ENCODE measurements around the gene WDR74. TPM values are rescaled to one million over a fixed set of nuclear protein-coding genes. Genes with fewer than 3 reads are reported as not detected.

Gene WDR74
- total RNA-seq, 8 experiments from 2014 or later = 41.4 to 110 (median 81.7) TPM

DNA sequence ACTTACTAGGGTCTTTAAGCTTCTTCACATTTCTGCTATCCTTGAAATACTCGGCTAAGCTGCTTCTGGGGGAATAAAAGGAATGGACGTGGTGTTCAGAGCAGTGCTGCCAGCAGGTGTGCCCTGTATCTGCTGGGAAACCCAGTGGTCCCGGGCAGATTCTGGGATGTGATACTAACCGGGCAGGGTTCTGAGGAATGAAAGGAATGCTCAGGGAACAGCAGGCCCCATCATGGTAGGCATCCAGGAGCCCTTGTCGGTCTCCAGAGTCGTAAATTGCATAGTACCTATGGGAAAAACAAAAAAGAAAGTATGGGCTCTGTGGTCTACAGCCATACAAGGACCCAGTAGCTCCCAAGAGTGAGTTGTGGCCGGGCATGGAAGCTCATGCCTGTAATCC, 43.1 kb downstream of the WDR74 start:
- WGBS, 10 experiments = 60 to 100% (median 90%) methylated on average over 1 to 6 of the region's 7 CpGs; no CpG with 5 or more reads in 2 of the 10 experiments
- Histone ChIP-seq H3K4me3 (no peak overlapping the region), H3K27ac (no peak overlapping the region), H3K4me1 (replicated peaks in 1 of 2) (peaks cover 6 to 9% of the 10 kb centered on the region in 2 donors)
- in situ Hi-C loops (cut with MboI; ENCODE audit: low pct_unique_long_range_greater_than_20kb in 2 of 9, low sequenced_read_pairs in 9 of 9, unreplicated experiment in 9 of 9) = no loop called here
- no peak for ATAC-seq (replicated peaks in 6 of 8)

GRCh38 chr11:62794201-62794775, 45.1 kb downstream of the WDR74 start:
- 81 to 100% (median 94%) methylated on average over 1 to 7 of the region's 8 CpGs; no CpG with 5 or more reads in 2 of the 10 experiments for WGBS, 10 experiments
- in situ Hi-C loops (cut with MboI; ENCODE audit: low pct_unique_long_range_greater_than_20kb in 2 of 9, low sequenced_read_pairs in 9 of 9, unreplicated experiment in 9 of 9) = no loop called here
- no peak for ATAC-seq (replicated peaks in 6 of 8)
- Histone ChIP-seq H3K4me3 (no peak overlapping the region), H3K27ac (no peak overlapping the region), H3K4me1 (replicated peaks in 1 of 2) (peaks cover 11 to 13% of the 10 kb centered on the region in 2 donors)

- WGBS, 10 experiments = 0 to 100% (median 23%) methylated on average over 1 to 5 of the region's 11 CpGs; no CpG with 5 or more reads in 4 of the 10 experiments
- in situ Hi-C loops (cut with MboI; ENCODE audit: low pct_unique_long_range_greater_than_20kb in 2 of 9, low sequenced_read_pairs in 9 of 9, unreplicated experiment in 9 of 9) = no loop called here
- Histone ChIP-seq H3K27ac (peak overlapping the region; percentile 0 to 90), H3K4me3 (peak overlapping the region; percentile 58 to 73 (median 71)), H3K4me1 (replicated peaks in 1 of 2) (peaks cover 17 to 18% of the 10 kb centered on the region in 2 donors)
- ATAC-seq (replicated peaks in 6 of 8) = peak; percentile 1 to 65 (median 49)
Measured at GRCh38 chr11:62792202-62792575, 47.2 kb downstream of the WDR74 start.

DNA sequence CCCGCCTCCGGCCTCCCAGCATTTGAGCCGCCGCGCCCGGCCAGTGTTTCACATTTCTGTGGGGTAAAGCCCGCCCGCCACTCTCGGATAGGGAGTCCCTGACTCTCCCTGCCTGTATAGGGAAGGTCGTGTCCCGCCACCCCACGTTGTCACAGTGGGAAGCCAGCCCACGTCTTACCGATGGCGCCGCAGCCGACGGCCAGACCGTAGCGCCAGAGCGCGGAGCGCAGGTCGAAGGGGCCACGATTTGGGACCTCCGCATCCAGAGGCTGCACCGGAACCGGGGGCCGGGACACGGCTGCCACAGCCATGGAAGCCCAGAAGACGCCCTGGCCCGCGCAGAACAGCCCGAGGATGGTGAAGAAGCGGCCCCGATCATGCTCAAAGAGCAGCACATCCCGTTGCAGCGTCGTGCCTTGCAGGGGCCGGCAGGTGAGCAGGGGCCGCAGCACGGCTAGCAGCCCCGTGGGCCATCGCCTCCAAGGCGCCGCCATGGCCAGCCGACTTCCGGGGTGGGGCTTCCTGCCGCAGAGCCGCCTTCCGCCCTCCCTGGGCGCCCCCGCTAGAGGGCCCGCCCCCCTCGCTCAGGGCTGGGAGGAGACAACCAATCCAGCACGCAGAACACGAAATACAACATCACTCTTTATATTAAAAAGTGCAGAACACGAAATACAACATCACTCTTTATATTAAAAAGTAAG, 47.7 kb downstream of the WDR74 start, which contains the start of gene TMEM223:
TSS of gene TMEM223 (minus strand) at position 506 of the 701 bp plus-strand sequence. CDS start at position 494, 12 bp downstream.
- peaks cover 17 to 18% of the 10 kb centered on the region in 2 donors for H3K4me1 ChIP-seq (replicated peaks in 1 of 2)
- in situ Hi-C loops (cut with MboI; ENCODE audit: low pct_unique_long_range_greater_than_20kb in 2 of 9, low sequenced_read_pairs in 9 of 9, unreplicated experiment in 9 of 9) = no loop called here
- peak within 1 kb of the TSS; percentile 82 to 90 for H3K27ac ChIP-seq
- 0 to 2% (median 0%) methylated on average over 1 to 12 of the region's 58 CpGs; no CpG with 5 or more reads in 5 of the 10 experiments for WGBS, 10 experiments
- peak; percentile 64 to 80 (median 79) for ATAC-seq (replicated peaks in 6 of 8)
- H3K4me3 ChIP-seq = peak within 1 kb of the TSS; percentile 58 to 73 (median 71)

DNA sequence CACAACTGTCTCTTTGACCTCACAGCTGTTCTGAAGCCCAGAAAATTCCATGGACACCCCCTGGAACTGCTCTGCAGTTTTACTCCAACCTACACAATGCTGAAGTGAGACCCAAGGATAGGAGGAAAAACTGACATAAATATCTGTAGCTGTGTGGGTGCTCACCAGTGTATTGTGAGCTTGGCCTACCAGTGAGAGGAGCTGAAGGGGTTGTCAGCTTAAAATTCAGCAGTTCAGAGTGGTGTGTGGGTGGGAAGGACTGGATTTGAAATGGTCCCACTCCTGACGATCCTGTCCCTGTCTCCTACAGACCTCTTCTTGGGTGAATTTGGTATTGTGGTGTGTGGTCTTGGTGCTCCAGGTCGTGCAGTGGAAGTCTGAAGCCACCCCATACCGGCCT, 49.8 kb downstream of the WDR74 start:
- Histone ChIP-seq H3K27ac (no peak overlapping the region), H3K4me3 (no peak overlapping the region), H3K4me1 (replicated peaks in 1 of 2) (peaks cover 23 to 26% of the 10 kb centered on the region in 2 donors)
- in situ Hi-C loops (cut with MboI; ENCODE audit: low pct_unique_long_range_greater_than_20kb in 2 of 9, low sequenced_read_pairs in 9 of 9, unreplicated experiment in 9 of 9) = no loop called here
- no peak for ATAC-seq (replicated peaks in 6 of 8)
- WGBS, 10 experiments = 70 to 100% (median 85%) methylated on average over 1 to 2 of the region's 3 CpGs; no CpG with 5 or more reads in 6 of the 10 experiments

DNA sequence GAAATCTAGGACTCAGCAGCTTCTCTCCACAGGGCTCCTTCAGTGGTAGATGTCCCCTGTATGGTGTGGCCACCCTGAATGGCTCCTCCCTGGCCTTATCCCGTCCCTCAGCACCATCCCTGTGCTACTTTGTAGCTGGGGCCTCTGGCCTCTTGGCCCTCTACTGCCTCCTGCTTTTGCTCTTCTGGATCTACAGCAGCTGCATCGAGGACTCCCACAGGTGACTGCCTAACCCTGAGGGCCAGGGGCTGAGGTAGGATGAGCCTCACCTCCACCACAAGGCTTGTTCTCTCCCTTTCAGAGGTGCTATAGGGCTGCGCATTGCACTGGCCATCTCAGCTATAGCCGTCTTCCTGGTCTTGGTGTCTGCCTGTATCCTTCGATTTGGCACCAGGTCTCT, 50.4 kb downstream of the WDR74 start:
- WGBS, 10 experiments = 10 to 100% (median 67%) methylated on average over 1 to 5 of the region's 5 CpGs; no CpG with 5 or more reads in 6 of the 10 experiments
- in situ Hi-C loops (cut with MboI; ENCODE audit: low pct_unique_long_range_greater_than_20kb in 2 of 9, low sequenced_read_pairs in 9 of 9, unreplicated experiment in 9 of 9) = no loop called here
- Histone ChIP-seq H3K27ac (no peak overlapping the region), H3K4me1 (replicated peaks in 1 of 2) (peaks cover 23 to 26% of the 10 kb centered on the region in 2 donors), H3K4me3 (no peak overlapping the region)
- ATAC-seq (replicated peaks in 6 of 8) = no peak

DNA sequence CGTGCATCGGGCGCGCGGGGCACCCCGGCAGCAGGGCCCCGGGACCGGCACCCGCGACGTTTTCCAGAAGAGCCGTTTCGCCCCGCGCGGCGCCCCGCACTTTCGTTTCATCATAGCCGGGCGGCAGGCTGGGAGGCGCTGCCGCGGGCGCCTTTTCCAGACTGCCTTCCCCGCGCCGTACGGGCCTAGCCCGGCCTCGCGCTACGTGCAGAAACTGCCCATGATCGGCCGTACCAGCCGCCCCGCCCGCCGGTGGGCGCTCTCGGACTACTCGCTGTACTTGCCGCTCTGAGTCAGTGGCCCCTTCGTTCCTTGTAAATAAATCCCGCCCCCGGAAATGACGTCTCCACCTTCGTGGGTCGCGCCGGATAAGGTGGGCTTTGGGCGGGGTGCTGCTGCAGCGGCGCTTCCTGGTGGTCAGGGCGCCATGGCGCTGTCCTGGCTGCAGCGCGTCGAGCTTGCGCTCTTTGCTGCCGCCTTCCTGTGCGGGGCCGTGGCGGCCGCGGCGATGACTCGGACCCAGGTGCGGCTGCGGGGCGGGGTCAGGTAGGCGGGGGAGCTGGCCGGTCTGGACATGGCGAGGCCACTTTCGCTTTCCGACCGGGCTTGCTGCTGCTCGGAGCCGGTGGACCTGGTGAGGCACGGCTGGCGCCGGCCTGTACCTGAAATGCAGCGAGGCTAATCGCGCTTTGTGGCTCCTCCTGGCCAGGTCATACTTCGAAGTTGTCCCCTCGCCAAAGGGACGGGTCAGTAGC, 52.2 kb downstream of the WDR74 start, which contains the start of gene TMEM179B:
TSS of gene TMEM179B (plus strand) at position 398 of the 755 bp plus-strand sequence. CDS start at position 428, 30 bp downstream.
- ATAC-seq (replicated peaks in 6 of 8) = peak; percentile 60 to 83 (median 73)
- H3K27ac ChIP-seq = peak within 1 kb of the TSS; percentile 83 to 87
- H3K4me1 ChIP-seq (replicated peaks in 1 of 2) = peaks cover 19% of the 10 kb centered on the region in 2 donors
- 0 to 3% (median 2%) methylated on average over 7 to 38 of the region's 88 CpGs; no CpG with 5 or more reads in 4 of the 10 experiments for WGBS, 10 experiments
- peak within 1 kb of the TSS; percentile 62 to 84 (median 69) for H3K4me3 ChIP-seq
- in situ Hi-C loops (cut with MboI; ENCODE audit: low pct_unique_long_range_greater_than_20kb in 2 of 9, low sequenced_read_pairs in 9 of 9, unreplicated experiment in 9 of 9) = no loop called here

DNA sequence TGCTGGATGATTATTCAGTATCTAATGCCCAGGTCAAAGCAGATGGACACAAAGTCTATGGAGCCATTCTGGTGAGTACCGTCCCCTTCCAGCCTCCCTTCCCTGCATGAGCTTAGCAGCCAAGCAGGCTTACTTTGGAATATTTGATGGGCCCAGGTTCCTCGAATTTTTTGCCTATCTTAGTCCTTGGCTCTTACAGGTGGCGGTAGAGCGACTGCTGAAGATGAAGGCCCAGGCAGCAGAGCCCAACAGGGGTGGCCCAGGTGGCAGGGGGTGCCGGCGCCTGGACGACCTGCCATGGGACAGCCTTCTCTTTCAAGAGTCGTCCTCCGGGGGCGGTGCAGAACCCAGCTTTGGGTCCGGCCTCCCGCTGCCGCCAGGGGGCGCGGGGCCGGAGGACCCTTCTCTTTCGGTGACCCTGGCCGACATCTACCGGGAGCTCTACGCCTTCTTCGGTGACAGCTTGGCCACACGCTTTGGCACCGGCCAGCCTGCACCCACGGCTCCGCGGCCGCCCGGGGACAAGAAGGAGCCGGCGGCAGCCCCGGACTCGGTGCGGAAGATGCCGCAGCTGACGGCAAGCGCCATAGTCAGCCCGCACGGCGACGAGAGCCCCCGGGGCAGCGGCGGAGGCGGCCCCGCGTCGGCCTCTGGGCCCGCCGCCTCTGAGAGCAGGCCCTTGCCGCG, 52.9 kb downstream of the WDR74 start:
- ATAC-seq (replicated peaks in 6 of 8) = peak; percentile 49 to 72 (median 71)
- WGBS, 10 experiments = 0 to 17% (median 0%) methylated on average over 1 to 11 of the region's 51 CpGs; no CpG with 5 or more reads in 5 of the 10 experiments
- H3K4me3 ChIP-seq = peak overlapping the region; percentile 62 to 84 (median 69)
- H3K4me1 ChIP-seq (replicated peaks in 1 of 2) = peaks cover 17 to 18% of the 10 kb centered on the region in 2 donors
- in situ Hi-C loops (cut with MboI; ENCODE audit: low pct_unique_long_range_greater_than_20kb in 2 of 9, low sequenced_read_pairs in 9 of 9, unreplicated experiment in 9 of 9) = no loop called here
- H3K27ac ChIP-seq = peak overlapping the region; percentile 83 to 87

Other genes starting within 250 kb of the WDR74 start
- gene TUT1, start 248.1 kb downstream of the WDR74 start, total RNA-seq = 10 to 100 TPM; 11.5 to 24.4 (median 17.3) TPM
- gene MTA2, start 237.7 kb downstream of the WDR74 start, total RNA-seq = 100 to 1,000 TPM in 3 of 8 experiments, 10 to 100 TPM in 5; 49.1 to 146 (median 83.3) TPM
- gene EML3, start 226.8 kb downstream of the WDR74 start, total RNA-seq = 10 to 100 TPM in 4 of 8 experiments, 1 to 10 TPM in 4; 1.4 to 56.9 (median 10.0) TPM
- gene ROM1, start 226.3 kb downstream of the WDR74 start, total RNA-seq = 10 to 100 TPM in 1 of 8 experiments, 1 to 10 TPM in 6, under 1 TPM in 1; 0.49 to 14.5 (median 4.8) TPM
- gene B3GAT3, start 217.6 kb downstream of the WDR74 start, total RNA-seq = 10 to 100 TPM; 28.6 to 56.5 (median 37.0) TPM
- gene GANAB, start 193.0 kb downstream of the WDR74 start, total RNA-seq = 100 to 1,000 TPM in 7 of 8 experiments, 10 to 100 TPM in 1; 97.8 to 296 (median 172) TPM
- gene INTS5, start 186.3 kb downstream of the WDR74 start, total RNA-seq = 10 to 100 TPM; 10.8 to 24.8 (median 17.9) TPM
- gene C11orf98, start 174.4 kb downstream of the WDR74 start, total RNA-seq = 100 to 1,000 TPM in 4 of 8 experiments, 10 to 100 TPM in 4; 51.9 to 159 (median 95.0) TPM
- gene CSKMT, start 174.3 kb downstream of the WDR74 start, total RNA-seq = 10 to 100 TPM; 25.7 to 90.2 (median 37.9) TPM
- 10 to 100 TPM in 5 of 8 experiments, 1 to 10 TPM in 3; 7.9 to 17.7 (median 10.3) TPM for gene UQCC3, start 167.9 kb downstream of the WDR74 start, total RNA-seq
- 10 to 100 TPM in 3 of 8 experiments, 1 to 10 TPM in 5; 2.8 to 32.4 (median 4.6) TPM for gene LBHD1, start 167.3 kb downstream of the WDR74 start, total RNA-seq
- 100 to 1,000 TPM in 7 of 8 experiments, 10 to 100 TPM in 1; 95.5 to 132 (median 123) TPM for gene UBXN1, start 160.5 kb downstream of the WDR74 start, total RNA-seq
- gene LRRN4CL, start 150.1 kb downstream of the WDR74 start, total RNA-seq = 1 to 10 TPM in 2 of 8 experiments, under 1 TPM in 6; 0.33 to 9.3 (median 0.49) TPM
- gene BSCL2, start 132.2 kb downstream of the WDR74 start, total RNA-seq = 100 to 1,000 TPM in 6 of 8 experiments, 10 to 100 TPM in 2; 55.0 to 446 (median 341) TPM
- 100 to 1,000 TPM in 5 of 8 experiments, under 1 TPM in 3; 0.61 to 171 (median 111) TPM for gene GNG3, start 131.9 kb downstream of the WDR74 start, total RNA-seq
- gene HNRNPUL2, start 112.1 kb downstream of the WDR74 start, total RNA-seq = 10 to 100 TPM; 13.4 to 55.2 (median 27.8) TPM
- gene TTC9C, start 111.1 kb downstream of the WDR74 start, total RNA-seq = 10 to 100 TPM; 41.6 to 67.2 (median 48.7) TPM
- gene ZBTB3, start 85.4 kb downstream of the WDR74 start, total RNA-seq = 10 to 100 TPM in 3 of 8 experiments, 1 to 10 TPM in 5; 7.4 to 12.8 (median 9.5) TPM
- gene POLR2G, start 78.0 kb downstream of the WDR74 start, total RNA-seq = 100 to 1,000 TPM in 6 of 8 experiments, 10 to 100 TPM in 2; 83.4 to 178 (median 115) TPM
- 10 to 100 TPM in 5 of 8 experiments, 1 to 10 TPM in 3; 8.7 to 40.6 (median 13.9) TPM for gene TAF6L, start 68.2 kb downstream of the WDR74 start, total RNA-seq
- 100 to 1,000 TPM in 1 of 8 experiments, 10 to 100 TPM in 7; 17.6 to 125 (median 42.2) TPM for gene TMEM179B, start 52.2 kb downstream of the WDR74 start, total RNA-seq
- 10 to 100 TPM; 13.6 to 31.3 (median 25.3) TPM for gene TMEM223, start 47.6 kb downstream of the WDR74 start, total RNA-seq
- gene NXF1, start 34.1 kb downstream of the WDR74 start, total RNA-seq = 10 to 100 TPM; 22.4 to 86.6 (median 45.4) TPM
- gene STX5, start 7.5 kb downstream of the WDR74 start, total RNA-seq = 10 to 100 TPM; 26.2 to 54.3 (median 33.9) TPM
- gene TEX54, start 6.7 kb downstream of the WDR74 start, total RNA-seq = 1 to 10 TPM in 6 of 8 experiments, not detected in 2; 1.3 to 5.7 (median 2.1) TPM
- gene SLC3A2, start 41.3 kb upstream of the WDR74 start, total RNA-seq = 100 to 1,000 TPM in 7 of 8 experiments, 10 to 100 TPM in 1; 97.8 to 428 (median 211) TPM
- gene CHRM1, start 81.8 kb upstream of the WDR74 start, total RNA-seq = under 1 TPM in 6 of 8 experiments, not detected in 2; 0.04 to 0.81 (median 0.19) TPM
- gene SLC22A6, start 145.4 kb upstream of the WDR74 start, total RNA-seq = 1 to 10 TPM in 1 of 8 experiments, under 1 TPM in 2, not detected in 5; 0.17 to 3.9 (median 0.38) TPM
- gene SLC22A8, start 176.3 kb upstream of the WDR74 start, total RNA-seq = 1 to 10 TPM in 1 of 8 experiments, under 1 TPM in 6, not detected in 1; under 0.01 to 1.3 (median 0.23) TPM

Measured in motor neuron (in vitro differentiated cells).